Nephron (organoid): ENCODE data around the gene VRK3.
"Not testable (repeated sequence)": the region's sequence is repeated elsewhere in the genome, so short reads cannot be mapped to it uniquely, and the experiment has no call there.

Experiments used
- H3K27ac Mint-ChIP-seq, 3 experiments: 2 replicates each; pipeline ENCODE4 v1.8.0; 2020; ENCODE audit warnings: mixed read lengths in 3 of 3, mild to moderate bottlenecking in 2 of 3, moderate library complexity in 1 of 3
- H3K27me3 Mint-ChIP-seq: 2 replicates; pipeline ENCODE4 v1.8.0; 2021; ENCODE audit warnings: low read depth, mild to moderate bottlenecking, moderate library complexity, mixed read lengths
- H3K36me3 Mint-ChIP-seq: 2 replicates; pipeline ENCODE4 v1.8.0; 2020; ENCODE audit warnings: low read depth, mixed read lengths
- H3K4me1 Mint-ChIP-seq: 2 replicates; pipeline ENCODE4 v1.8.0; 2020; ENCODE audit warnings: mixed read lengths
- H3K4me3 Mint-ChIP-seq, 3 experiments: 2 replicates each; pipeline ENCODE4 v1.8.0; 2020; ENCODE audit warnings: mild to moderate bottlenecking in 3 of 3, mixed read lengths in 3 of 3, moderate library complexity in 2 of 3
- H3K9me3 Mint-ChIP-seq: 2 replicates; pipeline ENCODE4 v1.8.0; 2020; ENCODE audit warnings: mixed read lengths
- TF ChIP-seq, protein P1 (sequence below), 3 experiments: fragments of 200-600 bp; sonication (generic); IDR thresholded peaks; one replicate each; pipeline ENCODE4 v1.5.0; 2021; ENCODE audit warnings: antibody characterized with exemption in 3 of 3; ENCODE audit not compliant: unreplicated experiment in 3 of 3

The VRK3 gene

DNA sequence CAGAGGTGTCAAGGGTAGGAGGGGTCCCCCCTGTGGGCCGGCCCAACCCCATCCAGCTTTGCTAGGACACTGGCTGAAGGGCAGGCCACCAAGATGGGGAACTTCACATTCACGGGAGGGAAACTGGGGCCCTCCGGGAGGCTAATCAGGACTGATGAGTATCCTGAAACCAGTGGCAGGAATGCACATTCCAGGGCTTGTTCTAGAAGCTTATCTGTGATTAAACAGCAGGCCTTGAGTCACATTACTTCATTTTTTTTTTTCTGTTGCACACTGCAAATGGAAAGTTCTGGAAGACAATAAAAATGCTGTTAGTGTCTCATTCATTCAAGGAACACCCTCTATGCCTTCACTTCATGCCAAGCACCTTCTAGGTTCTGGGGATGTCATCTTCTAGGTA is 48.7 kb downstream of the VRK3 start:
- Mint-ChIP-seq H3K36me3 (peaks cover 10% of the 10 kb centered on the region), H3K9me3 (no peaks in the 10 kb centered on the region), H3K27me3 (peaks cover 6% of the 10 kb centered on the region), H3K4me1 (peaks cover 3% of the 10 kb centered on the region), H3K4me3 (no peak overlapping the region), H3K27ac (no peak overlapping the region)
- TF ChIP-seq, protein P1, sequence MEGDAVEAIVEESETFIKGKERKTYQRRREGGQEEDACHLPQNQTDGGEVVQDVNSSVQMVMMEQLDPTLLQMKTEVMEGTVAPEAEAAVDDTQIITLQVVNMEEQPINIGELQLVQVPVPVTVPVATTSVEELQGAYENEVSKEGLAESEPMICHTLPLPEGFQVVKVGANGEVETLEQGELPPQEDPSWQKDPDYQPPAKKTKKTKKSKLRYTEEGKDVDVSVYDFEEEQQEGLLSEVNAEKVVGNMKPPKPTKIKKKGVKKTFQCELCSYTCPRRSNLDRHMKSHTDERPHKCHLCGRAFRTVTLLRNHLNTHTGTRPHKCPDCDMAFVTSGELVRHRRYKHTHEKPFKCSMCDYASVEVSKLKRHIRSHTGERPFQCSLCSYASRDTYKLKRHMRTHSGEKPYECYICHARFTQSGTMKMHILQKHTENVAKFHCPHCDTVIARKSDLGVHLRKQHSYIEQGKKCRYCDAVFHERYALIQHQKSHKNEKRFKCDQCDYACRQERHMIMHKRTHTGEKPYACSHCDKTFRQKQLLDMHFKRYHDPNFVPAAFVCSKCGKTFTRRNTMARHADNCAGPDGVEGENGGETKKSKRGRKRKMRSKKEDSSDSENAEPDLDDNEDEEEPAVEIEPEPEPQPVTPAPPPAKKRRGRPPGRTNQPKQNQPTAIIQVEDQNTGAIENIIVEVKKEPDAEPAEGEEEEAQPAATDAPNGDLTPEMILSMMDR (IDR thresholded peaks at IDR 0.05; ENCODE audit: unreplicated experiment in 3 of 3), result no peak

DNA sequence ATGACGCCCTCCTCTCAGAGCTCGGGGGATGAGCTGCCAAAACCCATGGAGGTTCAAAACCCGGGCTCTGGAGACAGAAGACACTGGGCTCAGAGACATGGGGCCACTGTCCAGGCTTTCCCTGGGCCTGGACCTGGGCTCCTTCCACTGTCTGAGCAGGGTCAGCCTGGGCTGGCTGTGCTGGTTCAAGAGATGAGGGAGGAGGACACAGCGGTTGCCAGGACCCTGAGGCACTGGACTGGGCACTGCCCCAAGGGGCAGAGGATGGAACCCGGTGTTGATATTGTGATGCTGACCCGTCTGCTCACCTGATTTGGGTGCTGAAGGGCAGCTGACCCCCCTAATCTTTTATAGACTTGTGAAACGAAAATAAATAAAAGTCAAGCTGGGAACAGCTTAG is 50.1 kb downstream of the VRK3 start:
- Mint-ChIP-seq H3K4me3 (no peak overlapping the region), H3K4me1 (peaks cover 3% of the 10 kb centered on the region), H3K36me3 (peaks cover 4% of the 10 kb centered on the region), H3K27me3 (peaks cover 6% of the 10 kb centered on the region), H3K9me3 (no peaks in the 10 kb centered on the region), H3K27ac (no peak overlapping the region)
- TF ChIP-seq, protein P1 (IDR thresholded peaks at IDR 0.05; ENCODE audit: unreplicated experiment in 3 of 3), result no peak

DNA sequence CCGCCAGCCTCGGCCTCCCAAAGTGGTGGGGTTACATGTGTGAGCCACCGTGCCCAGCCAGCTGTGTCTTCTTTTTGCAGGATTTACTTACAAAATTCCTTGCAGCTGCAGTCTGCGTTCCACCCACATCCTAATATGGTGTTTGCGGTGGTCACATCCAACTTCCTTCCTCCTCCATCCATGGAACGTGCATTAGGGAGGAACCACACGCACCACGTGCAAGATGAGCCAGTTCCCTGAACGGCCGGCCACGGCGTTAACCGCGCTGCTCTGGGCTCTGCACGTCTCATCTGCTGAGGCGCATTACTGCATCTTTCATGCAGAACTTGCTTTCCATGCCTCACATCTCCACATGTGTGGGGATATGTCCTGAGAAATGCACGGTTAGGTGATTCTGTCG is 51.2 kb downstream of the VRK3 start:
- TF ChIP-seq, protein P1 (IDR thresholded peaks at IDR 0.05; ENCODE audit: unreplicated experiment in 3 of 3), result no peak
- Mint-ChIP-seq H3K27ac (no peak overlapping the region), H3K9me3 (no peaks in the 10 kb centered on the region), H3K4me1 (peaks cover 3% of the 10 kb centered on the region), H3K27me3 (peaks cover 6% of the 10 kb centered on the region), H3K36me3 (peaks cover 4% of the 10 kb centered on the region), H3K4me3 (no peak overlapping the region)

DNA sequence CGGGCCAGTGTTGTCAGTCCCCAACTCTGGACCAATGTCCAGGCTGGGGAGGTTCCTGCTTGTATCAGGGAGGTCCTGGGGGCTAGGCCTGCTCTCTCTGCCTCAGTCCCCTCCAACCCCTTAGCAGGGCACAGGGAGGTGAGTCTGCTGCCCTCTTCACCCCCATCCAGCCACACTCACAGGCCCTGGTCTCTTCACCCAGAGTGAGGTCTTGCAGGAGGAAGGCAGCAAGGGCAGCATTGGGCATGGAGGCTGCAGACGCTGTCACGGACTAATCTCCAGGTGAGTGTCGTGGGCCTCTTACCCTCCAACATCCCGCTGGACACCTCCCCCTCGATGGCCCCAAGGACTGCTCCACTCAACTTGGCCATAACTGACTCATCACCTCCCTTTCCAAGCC is 52.3 kb downstream of the VRK3 start:
- TF ChIP-seq, protein P1 (IDR thresholded peaks at IDR 0.05; ENCODE audit: unreplicated experiment in 3 of 3), result no peak
- Mint-ChIP-seq H3K9me3 (no peaks in the 10 kb centered on the region), H3K36me3 (peaks cover 4% of the 10 kb centered on the region), H3K27ac (no peak overlapping the region), H3K27me3 (peaks cover 6% of the 10 kb centered on the region), H3K4me3 (no peak overlapping the region), H3K4me1 (peaks cover 3% of the 10 kb centered on the region)

DNA sequence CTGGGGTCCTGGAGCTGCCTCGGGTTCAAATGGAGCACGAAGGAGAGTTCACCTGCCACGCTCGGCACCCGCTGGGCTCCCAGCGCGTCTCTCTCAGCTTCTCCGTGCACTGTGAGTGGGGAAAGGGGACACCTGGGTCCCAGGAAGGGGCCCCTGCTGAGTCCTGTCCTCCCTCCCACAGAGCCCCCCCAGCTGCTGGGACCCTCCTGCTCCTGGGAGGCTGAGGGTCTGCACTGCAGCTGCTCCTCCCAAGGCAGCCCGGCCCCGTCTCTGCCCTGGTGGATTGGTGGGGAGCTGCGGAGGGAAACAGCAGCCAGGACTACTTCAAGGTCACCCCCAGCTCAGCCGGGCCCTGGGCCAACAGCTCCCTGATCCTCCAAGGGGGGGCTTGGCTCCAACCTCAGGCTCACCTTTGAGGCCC is 53.2 kb downstream of the VRK3 start:
- H3K4me3 Mint-ChIP-seq, result no peak overlapping the region
- H3K27ac Mint-ChIP-seq, result no peak overlapping the region
- TF ChIP-seq, protein P1 (IDR thresholded peaks at IDR 0.05; ENCODE audit: unreplicated experiment in 3 of 3), result no peak
- peaks cover 4% of the 10 kb centered on the region for H3K36me3 Mint-ChIP-seq
- peaks cover 3% of the 10 kb centered on the region for H3K4me1 Mint-ChIP-seq
- no peaks in the 10 kb centered on the region for H3K9me3 Mint-ChIP-seq
- peaks cover 6% of the 10 kb centered on the region for H3K27me3 Mint-ChIP-seq

DNA sequence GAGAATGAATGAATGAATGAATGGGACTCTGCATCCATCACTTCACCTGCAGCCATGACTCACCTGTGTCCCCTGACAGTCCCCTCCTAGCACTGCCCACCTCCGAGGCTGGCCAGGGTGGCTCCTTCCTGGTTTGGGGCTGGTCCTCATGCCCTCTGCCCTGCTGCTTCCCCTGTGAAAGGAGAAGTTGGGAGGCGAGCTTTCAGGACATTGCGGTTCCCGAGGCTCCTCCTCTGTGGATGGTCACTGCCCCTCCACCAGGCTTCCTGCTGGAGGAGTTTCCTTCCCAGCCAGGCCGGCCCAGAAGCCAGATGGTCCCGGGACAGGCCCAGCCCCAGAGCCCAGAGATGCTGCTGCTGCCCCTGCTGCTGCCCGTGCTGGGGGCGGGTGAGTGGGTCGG is 55.8 kb downstream of the VRK3 start:
- not testable (repeated sequence) for H3K4me3 Mint-ChIP-seq, H3K36me3 Mint-ChIP-seq, H3K9me3 Mint-ChIP-seq, H3K27me3 Mint-ChIP-seq, H3K4me1 Mint-ChIP-seq, H3K27ac Mint-ChIP-seq
